GM12872 (cell line): Measurements from ENCODE around the gene RABGEF1.

Experiments used
- TF ChIP-seq, protein P1 (sequence below): IDR thresholded peaks from 3 replicates; pipeline ENCODE4 v1.5.1; 2011; ENCODE audit warnings: low read depth, mild to moderate bottlenecking, low read length, moderate library complexity; ENCODE audit not compliant: insufficient read depth

The RABGEF1 gene

GRCh38 chr7:66739953-66740301 is 606 bp upstream of the RABGEF1 start:
- TF ChIP-seq, protein P1, sequence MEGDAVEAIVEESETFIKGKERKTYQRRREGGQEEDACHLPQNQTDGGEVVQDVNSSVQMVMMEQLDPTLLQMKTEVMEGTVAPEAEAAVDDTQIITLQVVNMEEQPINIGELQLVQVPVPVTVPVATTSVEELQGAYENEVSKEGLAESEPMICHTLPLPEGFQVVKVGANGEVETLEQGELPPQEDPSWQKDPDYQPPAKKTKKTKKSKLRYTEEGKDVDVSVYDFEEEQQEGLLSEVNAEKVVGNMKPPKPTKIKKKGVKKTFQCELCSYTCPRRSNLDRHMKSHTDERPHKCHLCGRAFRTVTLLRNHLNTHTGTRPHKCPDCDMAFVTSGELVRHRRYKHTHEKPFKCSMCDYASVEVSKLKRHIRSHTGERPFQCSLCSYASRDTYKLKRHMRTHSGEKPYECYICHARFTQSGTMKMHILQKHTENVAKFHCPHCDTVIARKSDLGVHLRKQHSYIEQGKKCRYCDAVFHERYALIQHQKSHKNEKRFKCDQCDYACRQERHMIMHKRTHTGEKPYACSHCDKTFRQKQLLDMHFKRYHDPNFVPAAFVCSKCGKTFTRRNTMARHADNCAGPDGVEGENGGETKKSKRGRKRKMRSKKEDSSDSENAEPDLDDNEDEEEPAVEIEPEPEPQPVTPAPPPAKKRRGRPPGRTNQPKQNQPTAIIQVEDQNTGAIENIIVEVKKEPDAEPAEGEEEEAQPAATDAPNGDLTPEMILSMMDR = no peak

- TF ChIP-seq, protein P1 = 0 out of 3 replicates have a peak, but pooled peaks have one; percentile 8
These were observed 612 bp downstream of the RABGEF1 start for GRCh38 chr7:66740980-66741709.

GRCh38 chr7:66741710-66742049 is 1.1 kb downstream of the RABGEF1 start:
- TF ChIP-seq, protein P1 = no peak

DNA sequence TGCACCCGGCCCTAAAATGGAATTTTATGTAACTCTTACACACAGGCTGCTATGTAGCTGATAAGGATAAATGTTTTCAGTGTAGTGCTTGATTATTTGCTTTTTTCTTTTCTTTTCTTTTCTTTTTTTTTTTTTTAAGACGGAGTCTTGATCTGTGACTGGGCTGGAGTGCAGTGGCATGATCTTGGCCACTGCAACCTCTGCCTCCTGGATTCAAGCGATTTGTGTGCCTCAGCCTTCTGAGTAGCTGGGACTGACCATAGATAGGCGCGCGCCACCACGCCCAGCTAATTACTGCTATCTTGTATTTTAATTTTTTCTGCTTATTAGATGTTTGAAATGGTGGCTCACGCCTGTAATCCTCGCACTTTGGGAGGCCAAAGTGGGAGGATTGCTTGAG is 3.4 kb downstream of the RABGEF1 start:
- TF ChIP-seq, protein P1 = no peak

- TF ChIP-seq, protein P1 = no peak
These were observed 6.9 kb downstream of the RABGEF1 start for GRCh38 chr7:66747385-66747784.

- TF ChIP-seq, protein P1 = no peak
These were observed 7.5 kb downstream of the RABGEF1 start for GRCh38 chr7:66747881-66748511.

DNA sequence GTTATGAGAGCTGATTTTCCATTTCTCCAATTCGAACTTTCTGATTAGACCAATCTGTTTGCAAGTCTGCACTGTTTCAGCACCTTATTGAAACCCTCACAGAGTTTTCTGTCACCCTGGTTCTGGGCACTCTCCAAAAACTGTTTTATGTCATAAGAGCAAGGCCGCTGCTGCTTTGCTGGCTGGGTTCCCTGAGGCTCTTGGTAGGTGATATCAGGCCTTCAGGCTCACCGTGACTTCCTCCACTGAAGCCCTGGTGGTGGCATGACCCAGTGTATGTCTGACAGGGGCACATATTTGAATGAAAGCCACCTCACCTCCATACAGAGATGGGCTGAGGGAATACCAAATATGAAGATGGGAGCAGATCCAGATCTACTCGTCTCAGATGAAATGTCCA is 8.3 kb downstream of the RABGEF1 start:
- TF ChIP-seq, protein P1 = no peak
